Transverse colon (tissue), 3 donors: ENCODE data around the gene COL13A1.

Experiments
- EP300 ChIP-seq: sonication (generic); formaldehyde crosslinking; IDR thresholded peaks from one replicate; pipeline ENCODE4 v1.6.1; 2017; ENCODE audit warnings: antibody characterized with exemption, low read depth
- POLR2A ChIP-seq: fragments of 450-650 bp; IDR thresholded peaks from one replicate; pipeline ENCODE4 v1.6.1; 2016; ENCODE audit warnings: antibody characterized with exemption, mild to moderate bottlenecking, moderate library complexity
- TF ChIP-seq, protein P1 (sequence below), 5 experiments: fragments of 200-600 bp in 3 of 5; fragments of 450-650 bp in 2 of 5; sonication (generic) in 3 of 5; IDR thresholded peaks; 1 replicate in 2 of 5; 2 replicates in 3 of 5; pipeline ENCODE4 v1.5.1; 2016 to 2017; ENCODE audit warnings: antibody characterized with exemption in 5 of 5, inconsistent platforms in 3 of 5, mild to moderate bottlenecking in 2 of 5, moderate library complexity in 1 of 5

DNA sequence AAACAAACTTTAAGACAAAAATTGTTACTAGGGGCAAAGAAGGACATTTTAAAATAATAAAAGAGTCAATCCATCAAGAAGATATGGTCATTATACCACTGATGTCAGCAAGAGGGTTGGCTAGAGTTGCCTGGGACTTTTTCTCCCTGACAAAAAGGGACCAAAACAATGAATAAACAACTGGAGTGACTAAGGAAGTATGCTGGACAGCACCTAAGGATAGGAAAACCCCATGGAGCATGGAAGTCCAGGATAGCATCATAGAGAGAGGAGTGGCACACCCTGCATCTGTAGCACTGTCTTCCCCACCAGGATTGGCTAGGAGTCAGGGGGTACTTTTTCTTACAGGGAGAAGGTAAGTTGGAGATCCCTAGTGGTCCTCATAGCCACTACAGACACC lies 177.5 kb downstream of the COL13A1 start:
- TF ChIP-seq, protein P1, sequence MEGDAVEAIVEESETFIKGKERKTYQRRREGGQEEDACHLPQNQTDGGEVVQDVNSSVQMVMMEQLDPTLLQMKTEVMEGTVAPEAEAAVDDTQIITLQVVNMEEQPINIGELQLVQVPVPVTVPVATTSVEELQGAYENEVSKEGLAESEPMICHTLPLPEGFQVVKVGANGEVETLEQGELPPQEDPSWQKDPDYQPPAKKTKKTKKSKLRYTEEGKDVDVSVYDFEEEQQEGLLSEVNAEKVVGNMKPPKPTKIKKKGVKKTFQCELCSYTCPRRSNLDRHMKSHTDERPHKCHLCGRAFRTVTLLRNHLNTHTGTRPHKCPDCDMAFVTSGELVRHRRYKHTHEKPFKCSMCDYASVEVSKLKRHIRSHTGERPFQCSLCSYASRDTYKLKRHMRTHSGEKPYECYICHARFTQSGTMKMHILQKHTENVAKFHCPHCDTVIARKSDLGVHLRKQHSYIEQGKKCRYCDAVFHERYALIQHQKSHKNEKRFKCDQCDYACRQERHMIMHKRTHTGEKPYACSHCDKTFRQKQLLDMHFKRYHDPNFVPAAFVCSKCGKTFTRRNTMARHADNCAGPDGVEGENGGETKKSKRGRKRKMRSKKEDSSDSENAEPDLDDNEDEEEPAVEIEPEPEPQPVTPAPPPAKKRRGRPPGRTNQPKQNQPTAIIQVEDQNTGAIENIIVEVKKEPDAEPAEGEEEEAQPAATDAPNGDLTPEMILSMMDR (IDR thresholded peaks at IDR 0.05), result no peak
- no peak for TF ChIP-seq POLR2A
- TF ChIP-seq EP300, result no peak
